GM19351 (cell line): Measurements from ENCODE around the gene RSPO3.
"Not testable (repeated sequence)": the region's sequence is repeated elsewhere in the genome, so short reads cannot be mapped to it uniquely, and the experiment has no call there.

Experiments
- ATAC-seq: cut with Tn5 transposase; IDR thresholded peaks from one replicate; pipeline ENCODE4 v1.9.1; 2021; ENCODE audit warnings: mild to moderate bottlenecking, moderate library complexity; ENCODE audit not compliant: unreplicated experiment

RSPO3 gene, protein sequence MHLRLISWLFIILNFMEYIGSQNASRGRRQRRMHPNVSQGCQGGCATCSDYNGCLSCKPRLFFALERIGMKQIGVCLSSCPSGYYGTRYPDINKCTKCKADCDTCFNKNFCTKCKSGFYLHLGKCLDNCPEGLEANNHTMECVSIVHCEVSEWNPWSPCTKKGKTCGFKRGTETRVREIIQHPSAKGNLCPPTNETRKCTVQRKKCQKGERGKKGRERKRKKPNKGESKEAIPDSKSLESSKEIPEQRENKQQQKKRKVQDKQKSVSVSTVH

DNA sequence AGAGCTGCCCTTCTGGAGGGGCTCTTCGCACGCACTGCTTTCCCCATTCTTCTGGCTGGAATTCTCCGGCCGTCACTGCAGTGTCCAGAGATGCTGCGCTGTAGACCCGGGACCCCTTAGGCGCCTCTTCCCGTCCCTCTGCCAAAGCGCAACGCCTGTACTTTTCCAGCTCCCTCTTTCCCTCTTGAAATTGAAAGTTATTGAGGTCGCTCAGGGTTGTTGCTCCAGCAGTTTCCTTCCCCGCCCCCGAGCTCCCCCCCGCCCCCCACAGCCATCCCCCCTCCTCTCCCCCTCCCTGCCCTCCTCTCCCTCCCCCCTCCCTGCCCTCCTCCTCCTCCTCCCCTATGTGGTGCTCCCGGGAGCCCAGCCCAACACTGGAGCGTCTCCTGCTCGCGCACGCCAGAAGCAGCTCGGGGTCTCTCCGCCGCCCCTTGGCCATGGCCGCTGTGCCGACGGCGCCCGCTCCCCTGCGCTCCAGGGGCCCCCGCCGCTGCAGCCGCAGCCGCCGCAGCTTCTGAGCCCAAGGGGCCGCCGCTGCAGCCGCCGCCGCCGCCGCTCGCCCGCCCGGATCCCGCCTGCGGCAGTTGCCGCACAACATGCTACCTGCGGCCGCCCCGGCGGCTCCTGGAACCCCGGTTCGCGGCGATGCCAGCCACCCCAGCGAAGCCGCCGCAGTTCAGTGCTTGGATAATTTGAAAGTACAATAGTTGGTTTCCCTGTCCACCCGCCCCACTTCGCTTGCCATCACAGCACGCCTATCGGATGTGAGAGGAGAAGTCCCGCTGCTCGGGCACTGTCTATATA is at the start of gene RSPO3:
RSPO3 (plus strand) TSS at position 374 of the 804 bp plus-strand sequence. CDS start 522 bp downstream, outside the sequence.
- peak; percentile 28 for ATAC-seq

DNA sequence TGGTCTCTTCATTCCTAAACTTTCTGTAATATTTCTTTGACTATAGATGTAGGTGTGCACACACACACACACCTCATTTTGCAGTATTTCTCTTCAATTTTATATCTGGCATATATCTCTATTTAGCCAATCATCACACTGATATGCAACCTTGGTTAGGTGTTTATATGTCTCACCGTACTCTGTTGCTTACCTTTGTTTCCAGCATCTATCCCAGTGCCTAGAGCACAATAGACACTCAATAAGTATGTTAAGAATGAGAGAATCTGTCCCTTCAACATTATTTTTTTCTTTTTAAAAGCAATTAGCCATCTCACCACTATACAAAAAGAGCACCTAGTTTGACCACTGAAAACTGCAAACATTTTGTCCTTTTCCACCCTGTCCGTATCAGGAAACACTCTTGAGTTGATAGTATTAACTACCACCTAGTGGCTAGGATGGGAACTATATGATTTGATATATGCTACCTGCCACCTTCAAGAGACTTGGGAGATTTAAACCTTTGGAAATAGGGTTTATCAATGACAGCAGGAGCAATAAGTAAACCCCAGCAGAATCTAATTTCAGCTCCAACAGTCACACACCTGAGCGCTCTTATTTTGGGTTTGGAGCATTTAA is 48.7 kb upstream of the RSPO3 start:
- peak; percentile 87 for ATAC-seq

- ATAC-seq = peak; percentile 50
These were observed 45.2 kb upstream of the RSPO3 start for GRCh38 chr6:127073222-127073621.

- no peak for ATAC-seq
These were observed 42.0 kb upstream of the RSPO3 start for GRCh38 chr6:127076466-127076865.

- ATAC-seq = no peak
These were observed 40.6 kb upstream of the RSPO3 start for GRCh38 chr6:127077886-127078285.

DNA sequence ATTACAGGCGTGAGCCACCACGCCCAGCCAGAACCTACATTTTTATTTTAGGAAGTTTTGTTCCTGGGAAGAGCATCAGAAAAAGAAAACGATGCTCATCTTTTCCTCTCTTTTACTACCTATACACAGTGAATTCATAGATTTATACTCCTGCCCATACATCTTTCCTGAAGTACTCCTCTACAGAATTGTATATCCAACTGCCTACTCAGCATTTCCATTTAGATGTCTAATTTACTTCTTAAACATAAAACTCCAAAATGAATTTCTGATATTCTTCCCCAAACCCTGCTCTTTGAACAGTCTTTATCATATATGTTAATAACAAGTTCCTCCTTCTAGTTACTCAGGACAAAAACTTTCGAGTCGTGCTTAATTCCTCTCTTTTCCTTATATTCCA is 39.8 kb upstream of the RSPO3 start:
- ATAC-seq = no peak

GRCh38 chr6:127079681-127080080 is 38.8 kb upstream of the RSPO3 start:
- no peak for ATAC-seq

DNA sequence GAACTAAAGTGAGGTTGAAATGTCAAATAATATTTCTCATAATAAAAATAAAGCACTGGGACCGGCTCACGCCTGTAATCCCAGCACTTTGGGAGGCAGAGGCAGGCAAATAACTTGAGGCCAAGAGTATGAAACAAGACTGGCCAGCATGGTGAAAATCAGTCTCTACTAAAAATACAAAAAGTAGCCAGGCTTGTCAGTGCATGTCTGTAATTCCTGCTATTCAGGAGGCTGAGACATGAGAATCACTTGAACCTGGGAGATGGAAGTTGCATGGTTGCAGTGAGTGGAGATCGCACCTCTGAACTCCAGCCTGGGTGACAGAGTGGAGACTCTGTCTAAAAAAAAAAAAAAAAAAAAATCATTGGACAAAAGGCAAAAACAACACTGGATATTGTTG is 38.4 kb upstream of the RSPO3 start:
- no peak for ATAC-seq

DNA sequence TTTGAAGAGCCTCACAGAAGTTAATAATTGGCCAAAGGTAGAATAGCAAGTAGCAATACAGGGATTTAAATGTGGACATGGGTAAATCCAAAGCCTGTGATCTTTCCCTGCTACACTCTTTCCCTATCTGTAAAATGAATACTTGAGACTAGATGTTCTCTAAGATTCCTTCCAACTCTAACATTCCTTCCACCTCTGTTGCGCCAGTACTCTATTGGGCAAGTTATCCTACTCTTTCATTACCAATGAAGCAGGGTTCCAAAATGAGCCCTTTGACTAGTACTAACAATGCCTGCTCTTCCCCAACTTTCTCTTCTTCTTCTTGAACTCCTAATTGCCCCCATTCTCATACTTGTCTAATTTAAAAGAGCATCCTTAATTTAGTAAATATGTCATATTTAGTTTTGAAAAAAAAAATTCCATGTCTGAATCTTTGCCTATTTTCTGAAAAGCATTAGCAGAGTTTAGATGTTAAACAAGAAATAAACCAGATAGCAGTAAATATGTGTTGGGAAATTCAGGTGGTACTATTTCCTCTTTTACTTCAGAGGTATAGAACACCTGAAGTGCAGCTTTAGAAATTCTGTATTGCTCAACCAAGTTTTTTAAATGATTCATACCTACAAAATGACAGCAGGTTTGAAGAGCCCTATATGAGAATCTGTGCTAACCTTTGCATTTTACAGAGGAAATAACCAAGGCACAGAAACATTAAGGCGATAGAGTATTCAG is 35.1 kb upstream of the RSPO3 start:
- ATAC-seq = no peak

GRCh38 chr6:127083963-127084310 is 34.5 kb upstream of the RSPO3 start:
- no peak for ATAC-seq

DNA sequence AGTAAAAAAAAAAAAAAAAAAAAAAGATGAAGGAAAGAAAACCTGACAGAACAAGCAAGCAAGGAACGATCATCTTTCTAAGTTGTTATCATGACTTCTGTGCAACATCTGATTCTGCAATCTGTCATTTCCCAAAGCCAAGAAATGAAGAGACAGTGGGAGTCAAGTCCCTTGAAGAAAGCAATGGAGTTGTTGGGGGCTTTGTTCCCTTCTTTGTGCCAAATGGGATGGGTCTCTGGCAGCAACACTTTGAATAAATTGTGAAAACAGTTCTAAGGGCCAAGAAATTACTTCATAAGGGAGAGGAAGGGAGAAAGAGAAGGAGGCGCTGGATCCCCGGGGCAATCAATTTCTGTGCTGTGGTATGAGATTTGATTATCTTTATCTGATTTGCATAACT is 33.3 kb upstream of the RSPO3 start:
- no peak for ATAC-seq

- no peak for ATAC-seq
These were observed 28.4 kb upstream of the RSPO3 start for GRCh38 chr6:127090051-127090450.

- ATAC-seq = no peak
These were observed 26.0 kb upstream of the RSPO3 start for GRCh38 chr6:127092466-127092865.

- no peak for ATAC-seq
These were observed 23.7 kb upstream of the RSPO3 start for GRCh38 chr6:127094791-127095190.

- no peak for ATAC-seq
These were observed 22.3 kb upstream of the RSPO3 start for GRCh38 chr6:127096167-127096566.

DNA sequence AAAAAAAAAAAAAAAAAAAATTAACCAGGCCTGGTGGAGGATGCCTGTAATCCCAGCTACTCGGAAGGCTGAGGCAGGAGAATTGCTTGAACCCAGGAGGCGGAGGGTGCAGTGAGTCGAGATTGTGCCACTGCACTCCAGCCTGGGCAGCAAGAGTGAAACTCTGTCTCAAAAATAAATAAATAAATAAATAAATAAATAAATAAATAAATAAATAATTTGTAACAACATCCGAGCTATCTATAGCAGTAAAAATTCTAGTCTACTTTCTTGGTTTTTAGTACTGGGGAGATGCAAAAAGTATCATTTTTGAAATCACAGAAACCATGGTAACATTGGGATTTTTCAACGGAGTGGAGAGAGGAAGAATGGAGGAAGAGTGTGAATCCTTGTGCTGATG is 21.0 kb upstream of the RSPO3 start:
- not testable (repeated sequence) for ATAC-seq

DNA sequence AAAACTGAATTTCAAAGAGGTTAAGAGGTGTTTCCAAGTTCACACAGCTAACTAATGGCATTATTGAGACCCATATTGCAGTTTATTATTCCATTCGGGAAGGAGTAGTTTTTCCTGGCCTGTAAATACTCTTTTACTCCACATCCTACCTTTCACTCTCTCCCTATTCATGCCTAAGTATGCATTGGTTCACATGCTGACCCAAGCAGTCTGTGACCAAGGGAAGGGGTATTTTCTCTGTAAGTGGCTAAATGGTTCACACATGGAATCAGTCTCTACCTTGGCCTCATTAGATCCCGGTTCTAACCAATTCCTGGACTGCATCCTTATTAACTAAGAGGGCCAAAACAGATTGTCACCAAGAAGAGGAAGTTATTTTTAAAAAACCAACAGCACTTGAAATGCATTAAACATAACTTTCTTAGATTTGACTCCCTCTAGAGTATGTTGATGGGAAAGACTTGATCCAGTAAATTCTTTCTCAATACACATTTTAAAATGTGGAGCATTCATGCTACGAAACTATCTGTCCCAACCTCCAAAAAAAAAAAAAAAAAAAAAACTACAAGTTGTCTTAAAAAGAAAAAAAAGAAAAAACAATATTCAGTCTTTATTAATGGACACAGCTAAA is 17.8 kb upstream of the RSPO3 start:
- peak; percentile 56 for ATAC-seq

DNA sequence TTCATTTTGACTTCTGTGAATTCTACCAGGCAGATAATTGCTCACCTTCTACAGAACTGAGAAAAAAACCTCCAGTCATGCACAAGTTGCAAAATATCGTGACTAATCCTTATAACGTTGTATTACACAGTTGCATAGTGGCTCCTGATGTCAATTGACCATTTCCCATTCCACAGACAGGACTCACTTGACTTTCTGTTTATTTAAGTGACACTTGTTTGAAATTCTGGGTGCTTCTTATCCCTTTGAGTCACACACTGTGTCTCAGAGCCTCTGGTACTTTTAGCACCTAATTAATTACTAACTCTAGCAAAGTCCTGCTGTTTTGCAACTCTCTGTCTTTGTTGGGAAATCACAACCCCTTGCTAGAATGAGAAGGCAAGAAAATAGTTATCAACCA is 16.2 kb upstream of the RSPO3 start:
- no peak for ATAC-seq

DNA sequence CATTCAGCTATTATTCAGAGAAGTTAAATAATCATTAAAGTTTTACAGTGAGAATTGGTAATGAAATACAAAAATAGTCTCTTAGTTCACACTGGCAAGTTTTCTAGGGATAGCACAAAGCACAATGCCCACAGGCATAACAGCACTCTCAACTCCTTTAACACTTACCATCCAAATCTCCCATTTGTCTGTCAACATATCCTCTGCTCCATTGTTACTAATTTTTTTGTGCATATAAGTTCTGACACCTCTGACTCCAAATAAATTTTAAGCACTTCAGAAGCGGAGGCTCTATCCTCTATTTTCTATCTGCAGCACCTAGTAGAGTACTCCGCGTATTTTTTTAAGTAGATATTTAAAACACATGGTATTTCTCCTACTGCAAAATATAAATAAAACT is 15.6 kb upstream of the RSPO3 start:
- ATAC-seq = no peak

GRCh38 chr6:127103482-127103881 is 15.0 kb upstream of the RSPO3 start:
- ATAC-seq = no peak

GRCh38 chr6:127107916-127108315 is 10.6 kb upstream of the RSPO3 start:
- no peak for ATAC-seq
